OCI-LY7 (cell line): ENCODE data around the gene VPS13D.

Source experiments
- EZH2phosphoT487 ChIP-seq: fragments of 200-600 bp; sonication (generic); IDR thresholded peaks from 2 replicates; pipeline ENCODE4 v1.6.1; 2018; ENCODE audit warnings: low read depth, borderline replicate concordance, mild to moderate bottlenecking, mixed run types, antibody characterized with exemption, low read length, moderate library complexity, mixed read lengths
- TF ChIP-seq, protein P1 (sequence below): fragments of 200-600 bp; sonication (generic); conservative IDR thresholded peaks from 2 replicates; pipeline ENCODE4 v1.5.1; 2014; ENCODE audit warnings: mild to moderate bottlenecking, antibody characterized with exemption, low read length, moderate library complexity, mixed read lengths

DNA sequence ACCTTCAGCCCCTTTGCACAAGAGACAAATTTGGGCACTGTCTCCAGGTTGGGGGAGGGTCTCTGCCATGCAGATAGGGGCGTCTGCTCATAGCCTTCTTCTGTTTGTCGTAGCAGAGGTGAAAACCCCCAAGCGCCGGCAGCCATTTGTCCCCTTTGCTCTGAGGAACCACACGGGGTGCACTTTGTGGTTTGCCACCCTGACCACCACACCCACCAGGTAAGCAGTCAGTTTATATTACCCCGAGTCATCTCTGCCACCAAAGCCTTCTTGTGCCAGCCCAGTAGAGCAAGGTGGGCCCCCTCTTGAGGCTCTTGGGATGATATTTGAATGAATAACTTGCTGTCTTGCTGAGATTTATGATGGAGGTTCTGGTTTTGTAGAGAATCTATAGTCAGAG, 111.8 kb downstream of the VPS13D start:
- TF ChIP-seq, protein P1, sequence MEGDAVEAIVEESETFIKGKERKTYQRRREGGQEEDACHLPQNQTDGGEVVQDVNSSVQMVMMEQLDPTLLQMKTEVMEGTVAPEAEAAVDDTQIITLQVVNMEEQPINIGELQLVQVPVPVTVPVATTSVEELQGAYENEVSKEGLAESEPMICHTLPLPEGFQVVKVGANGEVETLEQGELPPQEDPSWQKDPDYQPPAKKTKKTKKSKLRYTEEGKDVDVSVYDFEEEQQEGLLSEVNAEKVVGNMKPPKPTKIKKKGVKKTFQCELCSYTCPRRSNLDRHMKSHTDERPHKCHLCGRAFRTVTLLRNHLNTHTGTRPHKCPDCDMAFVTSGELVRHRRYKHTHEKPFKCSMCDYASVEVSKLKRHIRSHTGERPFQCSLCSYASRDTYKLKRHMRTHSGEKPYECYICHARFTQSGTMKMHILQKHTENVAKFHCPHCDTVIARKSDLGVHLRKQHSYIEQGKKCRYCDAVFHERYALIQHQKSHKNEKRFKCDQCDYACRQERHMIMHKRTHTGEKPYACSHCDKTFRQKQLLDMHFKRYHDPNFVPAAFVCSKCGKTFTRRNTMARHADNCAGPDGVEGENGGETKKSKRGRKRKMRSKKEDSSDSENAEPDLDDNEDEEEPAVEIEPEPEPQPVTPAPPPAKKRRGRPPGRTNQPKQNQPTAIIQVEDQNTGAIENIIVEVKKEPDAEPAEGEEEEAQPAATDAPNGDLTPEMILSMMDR = no peak
- TF ChIP-seq EZH2phosphoT487 = no peak
